ENCODE measurements around the gene MCL1.

- TF ChIP-seq CTCF (optimal IDR thresholded peaks at IDR 0.05 in 1 of 3, IDR thresholded peaks at IDR 0.05 in 1 of 3, conservative IDR thresholded peaks at IDR 0.05 in 1 of 3; ENCODE audit: extremely low read depth in 1 of 3, insufficient read depth in 2 of 3, low read length in 3 of 3) (no peak), EZH2 (IDR thresholded peaks at IDR 0.05; ENCODE audit: low read length) (no peak)
These were observed 12.6 kb downstream of the MCL1 start for GRCh38 chr1:150566589-150567340.
